Small intestine (tissue), 16 donors: ENCODE data around the gene LAMB3. TPM values are rescaled to one million over a fixed set of nuclear protein-coding genes. Genes with fewer than 3 reads are reported as not detected.
"Not testable (repeated sequence)": the region's sequence is repeated elsewhere in the genome, so short reads cannot be mapped to it uniquely, and the experiment has no call there.

Experiments
- DNase-seq, 2 donors: peaks; one replicate each; pipeline versions ENCODE4 v3.0.0 to v3.0.0-alpha.2; 2013
- FAIRE-seq: peaks from 2 replicates; lab custom pipeline; 2012; peaks lifted over from hg19 to GRCh38; lab: Jason Lieb, UNC
- H3K27ac ChIP-seq, 3 donors: one replicate each; pipeline ENCODE4 v1.5.1; 2013; ENCODE audit warnings: low read length in 2 of 3, mild to moderate bottlenecking in 2 of 3, control low read depth in 1 of 3, inconsistent platforms in 1 of 3, low read depth in 1 of 3, moderate library complexity in 1 of 3
- H3K27me3 ChIP-seq, 3 donors: one replicate each; pipeline ENCODE4 v1.6.1; 2013; ENCODE audit warnings: low read length in 3 of 3, inconsistent platforms in 1 of 3; ENCODE audit not compliant: control insufficient read depth in 3 of 3, insufficient read depth in 3 of 3
- H3K36me3 ChIP-seq, 3 donors: one replicate each; pipeline ENCODE4 v1.6.1; 2013; ENCODE audit warnings: low read length in 3 of 3, inconsistent platforms in 1 of 3, low read depth in 1 of 3, mild to moderate bottlenecking in 1 of 3, moderate library complexity in 1 of 3; ENCODE audit not compliant: control insufficient read depth in 3 of 3, insufficient read depth in 2 of 3
- H3K4me1 ChIP-seq, 3 donors: one replicate each; pipeline ENCODE4 v1.6.1; 2013; ENCODE audit warnings: low read length in 2 of 3, inconsistent platforms in 1 of 3, low read depth in 1 of 3, mild to moderate bottlenecking in 1 of 3, moderate library complexity in 1 of 3; ENCODE audit not compliant: control insufficient read depth in 3 of 3, insufficient read depth in 2 of 3
- H3K4me3 ChIP-seq, 3 donors: one replicate each; pipeline ENCODE4 v1.5.1; 2013; ENCODE audit warnings: low read length in 3 of 3, control low read depth in 1 of 3, inconsistent platforms in 1 of 3, low read depth in 1 of 3, mild to moderate bottlenecking in 1 of 3, moderate library complexity in 1 of 3
- H3K9me3 ChIP-seq, 2 donors: one replicate each; pipeline ENCODE4 v1.6.1; 2013; ENCODE audit warnings: low read depth in 1 of 2, low read length in 1 of 2; ENCODE audit not compliant: control insufficient read depth in 2 of 2, insufficient read depth in 1 of 2
- WGBS, 3 donors: extraction: QIAGEN DNeasy Blood & Tissue Kit; methylation state at CpG; one replicate each; pipeline ENCODE4 v1.1.7; 2013; 5-methylcytosine and 5-hydroxymethylcytosine counted together
- long read RNA-seq, 10 donors: transcript quantifications; one replicate each; lab custom pipeline, GENCODE V29; 2026
- polyA plus RNA-seq, 4 donors: library from polyadenylated mRNA; stranded (reverse) in 3 of 4; unstranded in 1 of 4; fragments of 200-250 nt in 3 of 4; fragments of 120-200 nt in 1 of 4; gene quantifications; one replicate each; pipeline versions ENCODE4 v1.2.1 to v1.2.3, GENCODE V29; 2013
- donor health status: healthy with polysubstance abuse.
- donor health status: control.
- donor health status: control.
- donor health status: Bipolar disorder and iron deficiency.
- donor health status: healthy.

The LAMB3 gene
- 100 to 1,000 TPM in 1 of 4 donors, 10 to 100 TPM in 3; 33.8 to 218 (median 49.6) TPM for polyA plus RNA-seq
- long read RNA-seq, donor 1 = 0 reads
- long read RNA-seq, donor 2, full-length matches to known transcripts = 4 of 19 reads
- long read RNA-seq, donor 2, partial matches to known transcripts = 15 of 19 reads
- long read RNA-seq, donor 2, other reads (novel, unspliced or antisense) = 0 of 19 reads
- long read RNA-seq, donor 3, full-length matches to known transcripts = 2 of 78 reads
- long read RNA-seq, donor 3, partial matches to known transcripts = 76 of 78 reads
- long read RNA-seq, donor 3, other reads (novel, unspliced or antisense) = 0 of 78 reads
- long read RNA-seq, donor 4 = 0 reads
- long read RNA-seq, donor 5, partial matches to known transcripts = 28 of 28 reads
- long read RNA-seq, donor 5, other reads (novel, unspliced or antisense) = 0 of 28 reads
- long read RNA-seq, donor 6, full-length matches to known transcripts = 5 of 103 reads
- long read RNA-seq, donor 6, partial matches to known transcripts = 98 of 103 reads
- long read RNA-seq, donor 6, other reads (novel, unspliced or antisense) = 0 of 103 reads
- long read RNA-seq, donor 7 = 0 reads
- long read RNA-seq, donor 8 = 0 reads
- long read RNA-seq, donor 9, full-length matches to known transcripts = 1 of 20 reads
- long read RNA-seq, donor 9, partial matches to known transcripts = 19 of 20 reads
- long read RNA-seq, donor 9, other reads (novel, unspliced or antisense) = 0 of 20 reads
- long read RNA-seq, donor 10, full-length matches to known transcripts = 12 of 75 reads
- long read RNA-seq, donor 10, partial matches to known transcripts = 63 of 75 reads
- long read RNA-seq, donor 10, other reads (novel, unspliced or antisense) = 0 of 75 reads

- WGBS, 3 donors = 16 to 58% (median 30%) methylated on average over 14 of the region's 14 CpGs
- FAIRE-seq = no peak
- H3K4me1 ChIP-seq = peaks cover 22 to 72% (median 23%) of the 10 kb centered on the region in 3 donors
Measured at GRCh38 chr1:209652121-209652735, at the start of gene LAMB3. LAMB3 (minus strand) TSS chr1:209652425; CDS start chr1:209650944, 1,481 bp downstream.

GRCh38 chr1:209700686-209701085 lies 48.5 kb upstream of the LAMB3 start:
- H3K27me3 ChIP-seq = not testable (repeated sequence)

More at GRCh38 chr1:209652121-209652735, at the start of gene LAMB3:
- peak within 1 kb of the TSS in 2 of 3 donors; percentile 58 to 62 for H3K4me3 ChIP-seq
- peaks cover 0 to 24% (median 2%) of the 10 kb centered on the region in 3 donors for H3K36me3 ChIP-seq
- H3K27me3 ChIP-seq = no peaks in the 10 kb centered on the region
- H3K27ac ChIP-seq = peak within 1 kb of the TSS; percentile 95 to 99 (median 97)
- DNase-seq = peak; percentile 90 to 94
- H3K9me3 ChIP-seq = no peaks in the 10 kb centered on the region

GRCh38 chr1:209697126-209697525 lies 44.9 kb upstream of the LAMB3 start:
- FAIRE-seq = no peak

More at GRCh38 chr1:209700686-209701085, 48.5 kb upstream of the LAMB3 start:
- not testable (repeated sequence) for H3K4me1 ChIP-seq, H3K36me3 ChIP-seq, FAIRE-seq, H3K4me3 ChIP-seq, H3K27ac ChIP-seq, DNase-seq, H3K9me3 ChIP-seq

GRCh38 chr1:209696673-209697072 lies 44.4 kb upstream of the LAMB3 start:
- Histone ChIP-seq H3K4me3 (no peak overlapping the region), H3K9me3 (no peaks in the 10 kb centered on the region), H3K4me1 (peaks cover 0 to 3% (median 0%) of the 10 kb centered on the region in 3 donors), H3K27me3 (no peaks in the 10 kb centered on the region), H3K27ac (no peak overlapping the region), H3K36me3 (no peaks in the 10 kb centered on the region)
- FAIRE-seq (no peak), DNase-seq (no peak)

More at GRCh38 chr1:209697126-209697525, 44.9 kb upstream of the LAMB3 start:
- no peaks in the 10 kb centered on the region for H3K36me3 ChIP-seq
- WGBS, 3 donors = 84 to 93% (median 85%) methylated on average over 3 of the region's 3 CpGs
- peaks cover 0 to 3% (median 0%) of the 10 kb centered on the region in 3 donors for H3K4me1 ChIP-seq
- peak in 1 of 2 donors; percentile 12 for DNase-seq
- no peaks in the 10 kb centered on the region for H3K9me3 ChIP-seq
- no peak overlapping the region for H3K4me3 ChIP-seq
- no peak overlapping the region for H3K27ac ChIP-seq
- H3K27me3 ChIP-seq = no peaks in the 10 kb centered on the region

GRCh38 chr1:209692745-209693504 lies 40.7 kb upstream of the LAMB3 start:
- Histone ChIP-seq H3K27ac (no peak overlapping the region), H3K27me3 (no peaks in the 10 kb centered on the region), H3K36me3 (no peaks in the 10 kb centered on the region), H3K9me3 (no peaks in the 10 kb centered on the region), H3K4me3 (no peak overlapping the region), H3K4me1 (peaks cover 0 to 3% (median 3%) of the 10 kb centered on the region in 3 donors)
- 0 to 2% (median 2%) methylated on average over 3 of the region's 3 CpGs for WGBS, 3 donors
- no peak for FAIRE-seq
- peak; percentile 80 to 81 for DNase-seq

- no peak overlapping the region for H3K4me3 ChIP-seq
- H3K27me3 ChIP-seq = no peaks in the 10 kb centered on the region
- 44 to 61% (median 50%) methylated on average over 3 to 4 of the region's 4 CpGs for WGBS, 3 donors
- no peaks in the 10 kb centered on the region for H3K9me3 ChIP-seq
- peaks cover 0 to 3% (median 3%) of the 10 kb centered on the region in 3 donors for H3K4me1 ChIP-seq
- FAIRE-seq (no peak), DNase-seq (no peak)
- no peaks in the 10 kb centered on the region for H3K36me3 ChIP-seq
- no peak overlapping the region for H3K27ac ChIP-seq
Measured at GRCh38 chr1:209692296-209692695, 40.1 kb upstream of the LAMB3 start.

- FAIRE-seq (no peak), DNase-seq (no peak)
- Histone ChIP-seq H3K9me3 (no peaks in the 10 kb centered on the region), H3K4me1 (peaks cover 0 to 3% (median 3%) of the 10 kb centered on the region in 3 donors), H3K27me3 (no peaks in the 10 kb centered on the region), H3K27ac (peak overlapping the region in 1 of 3 donors; percentile 32), H3K36me3 (no peaks in the 10 kb centered on the region), H3K4me3 (no peak overlapping the region)
- WGBS, 3 donors = 51 to 61% (median 60%) methylated on average over 3 of the region's 3 CpGs
Measured at GRCh38 chr1:209691237-209691636, 39.0 kb upstream of the LAMB3 start.
